HepG2 (cell line): ENCODE results near the gene DDX54. TPM values are rescaled to one million over a fixed set of nuclear protein-coding genes. Genes with fewer than 3 reads are reported as not detected.

ENCODE experiments used
- ATAC-seq: fragments of 200-7000 bp; cut with Tn5 transposase; 3 replicates; pipeline ENCODE4 v1.9.1; 2020; ENCODE audit warnings: mild to moderate bottlenecking, moderate library complexity
- BruUV-seq: library from RNA; stranded (reverse); fragments of 400-500 nt; replicated peaks from 2 replicates; lab custom pipeline; 2021; lab: Mats Ljungman, UMichigan
- CTCF ChIA-PET: fragments of 300-600 bp; formaldehyde crosslinking; extraction: SDS; loops from one replicate; lab custom pipeline; 2021; ENCODE audit warnings: low total read pairs, inconsistent platforms, low intra/inter-chr PET ratio; lab: Yijun Ruan, JAX
- POLR2A ChIA-PET: fragments of 350-600 bp; sonication (Branson Sonifier 250); formaldehyde crosslinking; loops from one replicate; lab custom pipeline; 2020; ENCODE audit warnings: antibody characterized with exemption, inconsistent platforms; lab: Yijun Ruan, JAX
- DNase-seq: peaks from one replicate; pipeline ENCODE4 v3.0.0-alpha.2; 2015; ENCODE audit warnings: low spot score
- FAIRE-seq: peaks from 3 replicates; lab custom pipeline; 2011; peaks lifted over from hg19 to GRCh38; lab: Jason Lieb, UNC
- H2AFZ ChIP-seq: one replicate; pipeline ENCODE4 v1.6.1; 2011; ENCODE audit warnings: low read length, inconsistent platforms
- H3K27ac ChIP-seq: fragments of 300-600 bp; 3 replicates; pipeline ENCODE4 v1.8.0; 2011; ENCODE audit warnings: mixed run types, mild to moderate bottlenecking, mixed read lengths, low read length, inconsistent platforms; ENCODE audit not compliant: insufficient read depth; ENCODE audit errors: extremely low read length
- H3K27me3 ChIP-seq, 2 experiments: fragments of 200-600 bp in 1 of 2; 2 replicates in 1 of 2; 3 replicates in 1 of 2; pipeline versions ENCODE4 v1.6.0 to v1.8.0; 2011; ENCODE audit warnings: low read length in 2 of 2, mild to moderate bottlenecking in 2 of 2, moderate library complexity in 2 of 2, inconsistent platforms in 1 of 2; ENCODE audit not compliant: insufficient read depth in 2 of 2, control insufficient read depth in 1 of 2
- H3K36me3 ChIP-seq, 2 experiments: fragments of 200-600 bp in 1 of 2; replicated peaks in 1 of 2; 2 replicates in 1 of 2; 3 replicates in 1 of 2; pipeline versions ENCODE4 v1.5.1 to v1.8.0; 2011; ENCODE audit warnings: low read length in 2 of 2, inconsistent platforms in 1 of 2; ENCODE audit not compliant: insufficient read depth in 2 of 2, control insufficient read depth in 1 of 2
- H3K4me1 ChIP-seq: 2 replicates; pipeline ENCODE4 v1.5.1; 2012; ENCODE audit warnings: low read length, inconsistent platforms; ENCODE audit not compliant: insufficient read depth
- H3K4me2 ChIP-seq: 2 replicates; pipeline ENCODE4 v1.6.0; 2011; ENCODE audit warnings: low read depth, low read length, inconsistent platforms
- H3K4me3 ChIP-seq, 3 experiments: fragments of 200-600 bp in 1 of 3; sonication (generic), shearing (Covaris generic) in 1 of 3; replicated peaks in 1 of 3; 2 replicates each; pipeline ENCODE4 v1.5.1; 2011 to 2016; ENCODE audit warnings: low read length in 3 of 3, inconsistent platforms in 2 of 3, low read depth in 2 of 3, mild to moderate bottlenecking in 2 of 3, control low read depth in 1 of 3, mixed read lengths in 1 of 3; ENCODE audit not compliant: insufficient read depth in 1 of 3
- H3K79me2 ChIP-seq: one replicate; pipeline ENCODE4 v1.6.1; 2011; ENCODE audit warnings: low read length, inconsistent platforms; ENCODE audit not compliant: insufficient read depth
- H3K9ac ChIP-seq: 2 replicates; pipeline ENCODE4 v1.6.0; 2011; ENCODE audit warnings: mild to moderate bottlenecking, low read depth, low read length, inconsistent platforms; ENCODE audit not compliant: insufficient read depth
- H3K9me3 ChIP-seq: 2 replicates; pipeline ENCODE4 v1.5.1; 2012; ENCODE audit warnings: mild to moderate bottlenecking, low read length
- H4K20me1 ChIP-seq: 2 replicates; pipeline ENCODE4 v1.6.0; 2011; ENCODE audit warnings: inconsistent platforms, mild to moderate bottlenecking, low read length, moderate library complexity; ENCODE audit not compliant: insufficient read depth
- ATF5 ChIP-seq: sonication (generic); formaldehyde crosslinking; IDR thresholded peaks from 2 replicates; pipeline ENCODE4 v1.4.0; 2020; ENCODE audit warnings: mild to moderate bottlenecking, low read depth, missing genetic modification reagents
- EED ChIP-seq: sonication (generic); formaldehyde crosslinking; IDR thresholded peaks from 2 replicates; pipeline ENCODE4 v1.5.0; 2020; ENCODE audit warnings: mild to moderate bottlenecking, missing genetic modification reagents
- ERF ChIP-seq: IDR thresholded peaks from 2 replicates; pipeline ENCODE4 v1.6.1; 2018; ENCODE audit warnings: missing biosample characterization, missing genetic modification reagents
- HNRNPL ChIP-seq: fragments of 200-400 bp; formaldehyde crosslinking; IDR thresholded peaks from 2 replicates; pipeline ENCODE4 v1.6.1; 2017; ENCODE audit warnings: mild to moderate bottlenecking, low read depth, low read length
- KDM5A ChIP-seq: fragments of 200-600 bp; sonication (generic); IDR thresholded peaks from 2 replicates; pipeline ENCODE4 v1.7.0; 2018; ENCODE audit warnings: antibody characterized with exemption, mild to moderate bottlenecking, low read length, borderline replicate concordance
- KMT2B ChIP-seq: IDR thresholded peaks from 2 replicates; pipeline ENCODE4 v1.6.1; 2016; ENCODE audit warnings: missing genetic modification reagents, missing compliant biosample characterization
- MAX ChIP-seq: IDR thresholded peaks from 2 replicates; pipeline ENCODE4 v1.6.1; 2012; ENCODE audit warnings: inconsistent platforms
- NFE2L2 ChIP-seq: fragments of 150-350 bp; IDR thresholded peaks from 2 replicates; pipeline ENCODE4 v1.6.1; 2014; ENCODE audit warnings: low read length
- SP1 ChIP-seq, 2 experiments: fragments of 450-650 bp in 1 of 2; sonication (generic) in 1 of 2; formaldehyde crosslinking in 1 of 2; IDR thresholded peaks; 2 replicates each; pipeline versions ENCODE4 v1.4.0 to v1.6.1; 2016 to 2020; ENCODE audit warnings: missing genetic modification reagents in 1 of 2
- ZNF614 ChIP-seq: IDR thresholded peaks from 2 replicates; pipeline ENCODE4 v1.6.1; 2018; ENCODE audit warnings: missing biosample characterization, missing genetic modification reagents, inconsistent platforms, borderline replicate concordance
- ZNF678 ChIP-seq: sonication (generic); formaldehyde crosslinking; IDR thresholded peaks from 2 replicates; pipeline ENCODE4 v1.4.0; 2020; ENCODE audit warnings: mild to moderate bottlenecking, missing genetic modification reagents
- WGBS: methylation state at CpG from one replicate; pipeline ENCODE4 v1.1.6; 2017; ENCODE audit warnings: low lambda C conversion rate; 5-methylcytosine and 5-hydroxymethylcytosine counted together
- in situ Hi-C: cut with HindIII; loops from 2 replicates; pipeline ENCODE4 v1.10.0; 2017; ENCODE audit warnings: low pct_unique_long_range_greater_than_20kb; ENCODE audit not compliant: extremely low pct_ligation_motif_present
- intact Hi-C: fragments of 100-400 bp; cut with micrococcal nuclease; formaldehyde crosslinking; loops from one replicate; pipeline ENCODE4 v1.10.0; 2022; ENCODE audit not compliant: unreplicated experiment
- polyA plus RNA-seq, 8 experiments: library from polyadenylated mRNA; depleted of rRNA in 3 of 8; stranded (reverse) in 7 of 8; unstranded in 1 of 8; fragments of >200 nt; fragmentation: Illumina TruSeq in 4 of 8; extraction: Trizol in 4 of 8; gene quantifications; 2 replicates each; pipeline versions ENCODE4 v1.2.1 to v1.2.3, GENCODE V29; 2011 to 2016; ENCODE audit warnings: low read depth in 4 of 8, missing spikeins in 1 of 8, mixed read lengths in 1 of 8; ENCODE audit not compliant: insufficient read depth in 1 of 8
- total RNA-seq, 5 experiments: library from RNA; depleted of rRNA; stranded (reverse); fragments of >200 nt; fragmentation: Illumina TruSeq; extraction: Trizol; gene quantifications; 2 replicates each; pipeline ENCODE4 v1.2.3, GENCODE V29; 2016; ENCODE audit warnings: low read depth in 1 of 5

The DDX54 gene
- total and polyA plus RNA-seq, 2 of the 13 experiments (the other 11 are each of a cell fraction or from before 2014, with no cell fraction given): 59.7 to 61.1 TPM

GRCh38 chr12:113144806-113145205 is 40.5 kb downstream of the DDX54 start (continued):
- TF ChIP-seq KDM5A (no peak), SP1 (IDR thresholded peaks at IDR 0.05) (no peak), SP1 (CRISPR knock-in tag; IDR thresholded peaks at IDR 0.05) (no peak), KMT2B (CRISPR knock-in tag) (no peak)

- no peak overlapping the region for H2AFZ ChIP-seq
- H3K9me3 ChIP-seq: no peaks in the 10 kb centered on the region
- in situ Hi-C loops: no loop called here
- no TSS peak for BruUV-seq
- no peak for FAIRE-seq
- H3K36me3 ChIP-seq: no peaks in the 10 kb centered on the region
- POLR2A ChIA-PET: no interaction called here
- no peak for DNase-seq
- H3K9ac ChIP-seq: no peak overlapping the region
- no peaks in the 10 kb centered on the region for H4K20me1 ChIP-seq
- peaks cover 1 to 14% of the 10 kb centered on the region in 2 experiments; a peak in 3 of 5 replicates for H3K27me3 ChIP-seq
- ATAC-seq: no peak
- H3K4me2 ChIP-seq: no peak overlapping the region
- peaks cover 11% of the 10 kb centered on the region for H3K4me1 ChIP-seq
- intact Hi-C loops: no loop called here
- no peaks in the 10 kb centered on the region for H3K79me2 ChIP-seq
- no peak overlapping the region for H3K27ac ChIP-seq
- CTCF ChIA-PET: no interaction called here
- no peak overlapping the region for H3K4me3 ChIP-seq
- WGBS: 47% methylated on average over 8 of the region's 8 CpGs
- TF ChIP-seq ZNF614 (CRISPR knock-in tag) (no peak), EED (no peak), NFE2L2 (no peak), ERF (CRISPR knock-in tag) (no peak), ATF5 (CRISPR knock-in tag) (no peak), HNRNPL (no peak), ZNF678 (CRISPR knock-in tag) (no peak), MAX (no peak)
Observed at GRCh38 chr12:113143959-113144358, 41.3 kb downstream of the DDX54 start.
